H9 (cell line): Measurements from ENCODE around the gene CDKAL1. TPM values are rescaled to one million over a fixed set of nuclear protein-coding genes. Genes with fewer than 3 reads are reported as not detected.

ENCODE experiments used
- DNase-seq: peaks from one replicate; pipeline ENCODE4 v3.0.0-alpha.2; 2017
- H2AFZ ChIP-seq: one replicate; pipeline ENCODE4 v1.6.1; 2013; ENCODE audit warnings: mild to moderate bottlenecking, low read length, control low read depth, moderate library complexity
- H2AK5ac ChIP-seq: 2 replicates; pipeline ENCODE4 v1.6.1; 2013; ENCODE audit warnings: low read length, control low read depth, mixed read lengths; ENCODE audit not compliant: insufficient read length
- H2BK120ac ChIP-seq: one replicate; pipeline ENCODE4 v1.6.1; 2013; ENCODE audit warnings: low read depth, mild to moderate bottlenecking, low read length, control low read depth, inconsistent platforms; ENCODE audit not compliant: poor library complexity, severe bottlenecking
- H2BK12ac ChIP-seq: 2 replicates; pipeline ENCODE4 v1.6.1; 2013; ENCODE audit warnings: low read length, control low read depth, mixed read lengths, low read depth; ENCODE audit not compliant: insufficient read length
- H2BK15ac ChIP-seq: 2 replicates; pipeline ENCODE4 v1.6.1; 2013; ENCODE audit warnings: low read depth, low read length, control low read depth
- H2BK20ac ChIP-seq: one replicate; pipeline ENCODE4 v1.6.1; 2013; ENCODE audit warnings: low read depth, mild to moderate bottlenecking, low read length, control low read depth, inconsistent platforms; ENCODE audit not compliant: poor library complexity, severe bottlenecking
- H2BK5ac ChIP-seq: 2 replicates; pipeline ENCODE4 v1.6.1; 2013; ENCODE audit warnings: low read length, control low read depth, mixed read lengths; ENCODE audit not compliant: insufficient read length
- H3K14ac ChIP-seq: 2 replicates; pipeline ENCODE4 v1.6.1; 2013; ENCODE audit warnings: low read length, control low read depth; ENCODE audit not compliant: insufficient read depth
- H3K18ac ChIP-seq: 2 replicates; pipeline ENCODE4 v1.6.1; 2013; ENCODE audit warnings: low read depth, mild to moderate bottlenecking, mixed read lengths, low read length, control low read depth; ENCODE audit not compliant: insufficient read length
- H3K23ac ChIP-seq: 2 replicates; pipeline ENCODE4 v1.6.1; 2013; ENCODE audit warnings: low read length, control low read depth, mixed read lengths, low read depth; ENCODE audit not compliant: insufficient read length
- H3K23me2 ChIP-seq: 2 replicates; pipeline ENCODE4 v1.6.1; 2013; ENCODE audit warnings: low read depth, mild to moderate bottlenecking, mixed read lengths, low read length, control low read depth; ENCODE audit not compliant: insufficient read length, poor library complexity, severe bottlenecking
- H3K27ac ChIP-seq: 2 replicates; pipeline ENCODE4 v1.5.1; 2013; ENCODE audit warnings: low read length, control low read depth, mixed read lengths, low read depth; ENCODE audit not compliant: insufficient read length
- H3K27me3 ChIP-seq: 2 replicates; pipeline ENCODE4 v1.6.1; 2013; ENCODE audit warnings: low read length, control low read depth, inconsistent platforms; ENCODE audit not compliant: insufficient read depth
- H3K4ac ChIP-seq: 2 replicates; pipeline ENCODE4 v1.6.1; 2013; ENCODE audit warnings: low read depth, mild to moderate bottlenecking, control low read depth, inconsistent platforms, low read length, moderate library complexity
- H3K4me1 ChIP-seq: 2 replicates; pipeline ENCODE4 v1.6.1; 2013; ENCODE audit warnings: low read length, control low read depth, inconsistent platforms; ENCODE audit not compliant: insufficient read depth
- H3K4me2 ChIP-seq: 2 replicates; pipeline ENCODE4 v1.6.1; 2013; ENCODE audit warnings: low read length, control low read depth, mixed read lengths; ENCODE audit not compliant: insufficient read length, insufficient read depth
- H3K56ac ChIP-seq: 2 replicates; pipeline ENCODE4 v1.6.1; 2013; ENCODE audit warnings: low read depth, mild to moderate bottlenecking, mixed read lengths, low read length, control low read depth; ENCODE audit not compliant: insufficient read length
- H3K79me1 ChIP-seq: 2 replicates; pipeline ENCODE4 v1.6.1; 2013; ENCODE audit warnings: low read depth, mild to moderate bottlenecking, moderate library complexity, low read length, control low read depth, inconsistent platforms; ENCODE audit not compliant: insufficient read depth, poor library complexity, severe bottlenecking
- H3K79me2 ChIP-seq: 2 replicates; pipeline ENCODE4 v1.6.1; 2013; ENCODE audit warnings: low read length, control low read depth, inconsistent platforms; ENCODE audit not compliant: insufficient read depth
- H3K9ac ChIP-seq: 2 replicates; pipeline ENCODE4 v1.6.1; 2013; ENCODE audit warnings: low read length, control low read depth, mixed read lengths; ENCODE audit not compliant: insufficient read length; ENCODE audit errors: extremely low read depth
- H3K9me3 ChIP-seq: one replicate; pipeline ENCODE4 v1.6.1; 2013; ENCODE audit warnings: low read depth, low read length, inconsistent platforms; ENCODE audit not compliant: control insufficient read depth
- H3T11ph ChIP-seq: one replicate; pipeline ENCODE4 v1.6.1; 2013; ENCODE audit warnings: mild to moderate bottlenecking, low read length, control low read depth, inconsistent platforms
- H4K20me1 ChIP-seq: one replicate; pipeline ENCODE4 v1.6.1; 2013; ENCODE audit not compliant: control insufficient read depth, insufficient read length, insufficient read depth
- H4K5ac ChIP-seq: 2 replicates; pipeline ENCODE4 v1.6.1; 2013; ENCODE audit warnings: low read depth, mild to moderate bottlenecking, mixed read lengths, low read length, control low read depth; ENCODE audit not compliant: insufficient read length
- H4K8ac ChIP-seq: replicated peaks from 2 replicates; pipeline ENCODE4 v1.6.1; 2013; ENCODE audit warnings: low read length, control low read depth, mixed read lengths, low read depth; ENCODE audit not compliant: insufficient read length
- H4K91ac ChIP-seq: 2 replicates; pipeline ENCODE4 v1.6.1; 2013; ENCODE audit warnings: low read depth, mild to moderate bottlenecking, moderate library complexity, mixed read lengths, low read length, control low read depth; ENCODE audit not compliant: insufficient read length
- H3K27ac Mint-ChIP-seq, 3 experiments: 2 replicates in 2 of 3; 3 replicates in 1 of 3; pipeline ENCODE4 v1.8.0; 2020 to 2021; ENCODE audit warnings: mixed read lengths in 3 of 3, mild to moderate bottlenecking in 1 of 3, moderate library complexity in 1 of 3
- H3K27me3 Mint-ChIP-seq: 2 replicates; pipeline ENCODE4 v1.8.0; 2021; ENCODE audit warnings: low read depth, mild to moderate bottlenecking, moderate library complexity, mixed read lengths
- H3K36me3 Mint-ChIP-seq, 3 experiments: 2 replicates in 2 of 3; 3 replicates in 1 of 3; pipeline ENCODE4 v1.8.0; 2020 to 2021; ENCODE audit warnings: low read depth in 3 of 3, mixed read lengths in 3 of 3; ENCODE audit not compliant: insufficient read depth in 1 of 3
- H3K4me1 Mint-ChIP-seq, 2 experiments: 2 replicates each; pipeline ENCODE4 v1.8.0; 2020; ENCODE audit warnings: mixed read lengths in 2 of 2
- H3K4me3 Mint-ChIP-seq, 2 experiments: 2 replicates in 1 of 2; 3 replicates in 1 of 2; pipeline ENCODE4 v1.8.0; 2020 to 2021; ENCODE audit warnings: mild to moderate bottlenecking in 2 of 2, mixed read lengths in 2 of 2, moderate library complexity in 1 of 2
- H3K9me3 Mint-ChIP-seq, 2 experiments: 2 replicates in 1 of 2; 3 replicates in 1 of 2; pipeline ENCODE4 v1.8.0; 2020; ENCODE audit warnings: mild to moderate bottlenecking in 2 of 2, mixed read lengths in 2 of 2, moderate library complexity in 1 of 2
- CTCF ChIP-seq: fragments of 200-600 bp; sonication (generic); conservative IDR thresholded peaks from 3 replicates; pipeline ENCODE4 v1.8.0; 2021; ENCODE audit warnings: antibody characterized with exemption, mild to moderate bottlenecking
- WGBS: extraction: QIAGEN DNeasy Blood & Tissue Kit; methylation state at CpG from one replicate; pipeline ENCODE4 v1.1.7; 2013; ENCODE audit warnings: missing lambda C conversion rate, low lambda C conversion rate, mixed read lengths; ENCODE audit not compliant: insufficient read length; ENCODE audit errors: extremely low coverage; 5-methylcytosine and 5-hydroxymethylcytosine counted together
- total RNA-seq: library from RNA; stranded (reverse); gene quantifications from 2 replicates; pipeline ENCODE4 v1.2.1, GENCODE V29; 2021

The CDKAL1 gene
- total RNA-seq, 1 experiment from 2014 or later = 23.0 TPM

DNA sequence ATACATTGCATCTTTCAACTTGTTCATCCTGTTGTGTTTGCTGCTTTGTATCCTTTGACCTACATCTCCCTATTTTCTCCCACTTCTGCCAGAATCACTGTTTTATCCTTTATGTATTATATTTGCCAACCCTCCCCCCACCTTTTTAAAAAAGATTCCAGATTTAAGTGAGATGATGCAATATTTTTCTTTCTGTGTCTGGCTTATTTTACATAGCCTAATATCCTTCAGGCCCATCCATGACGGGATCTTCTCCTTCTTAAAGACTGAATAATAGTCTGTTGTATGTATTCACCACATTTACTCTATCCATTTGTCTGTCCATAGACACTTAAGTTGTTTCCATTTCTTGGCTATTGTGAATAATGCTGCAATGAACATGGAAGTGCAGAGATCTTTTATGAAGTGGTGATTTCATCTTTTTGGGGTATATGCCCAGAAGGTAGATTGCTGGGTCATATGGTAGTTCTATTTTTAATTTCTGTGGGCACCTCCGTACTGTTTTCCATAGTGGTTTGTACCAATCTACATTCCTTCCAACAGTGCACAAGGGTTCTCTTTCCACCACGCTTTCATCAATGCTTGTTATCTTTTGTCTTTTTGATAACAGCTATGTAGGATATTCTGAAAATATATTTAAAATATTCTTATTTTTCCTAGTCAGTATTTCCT, 181.0 kb downstream of the CDKAL1 start:
- H4K91ac ChIP-seq = no peak overlapping the region
- no peak overlapping the region for H3K4ac ChIP-seq
- no peak overlapping the region for H3K18ac ChIP-seq
- no peak for TF ChIP-seq CTCF
- H2BK5ac ChIP-seq = no peak overlapping the region
- no CpG with 5 or more reads among the region's 3 CpGs for WGBS
- Mint-ChIP-seq H3K36me3 (no peaks in the 10 kb centered on the region), H3K4me3 (no peak overlapping the region), H3K27me3 (no peaks in the 10 kb centered on the region), H3K4me1 (peaks cover 14 to 18% of the 10 kb centered on the region in 2 experiments), H3K27ac (no peak overlapping the region), H3K9me3 (no peaks in the 10 kb centered on the region)
- no peak overlapping the region for H3K27ac ChIP-seq
- H3K23ac ChIP-seq = no peak overlapping the region
- H3K9me3 ChIP-seq = no peaks in the 10 kb centered on the region
- DNase-seq = no peak
- H2BK120ac ChIP-seq = no peak overlapping the region
- H2BK15ac ChIP-seq = no peak overlapping the region
- H2AFZ ChIP-seq = no peak overlapping the region
- H3T11ph ChIP-seq = no peak overlapping the region
- no peak overlapping the region for H3K9ac ChIP-seq
- no peaks in the 10 kb centered on the region for H3K79me1 ChIP-seq
- no peak overlapping the region for H4K5ac ChIP-seq
- no peak overlapping the region for H3K4me2 ChIP-seq
- no peak overlapping the region for H2BK12ac ChIP-seq
- H3K27me3 ChIP-seq = no peaks in the 10 kb centered on the region
- no peak overlapping the region for H3K56ac ChIP-seq
- H2AK5ac ChIP-seq = no peak overlapping the region
- no peak overlapping the region for H3K14ac ChIP-seq
- no peaks in the 10 kb centered on the region for H3K23me2 ChIP-seq
- H4K8ac ChIP-seq = no peak overlapping the region
- H3K4me1 ChIP-seq = no peaks in the 10 kb centered on the region
- no peak overlapping the region for H2BK20ac ChIP-seq
- H4K20me1 ChIP-seq = no peaks in the 10 kb centered on the region
- no peaks in the 10 kb centered on the region for H3K79me2 ChIP-seq
